Esophagus squamous epithelium (tissue), 5 donors: ENCODE results near the gene LTBP1. TPM values are rescaled to one million over a fixed set of nuclear protein-coding genes. Genes with fewer than 3 reads are reported as not detected.
"Not testable (repeated sequence)": the region's sequence is repeated elsewhere in the genome, so short reads cannot be mapped to it uniquely, and the experiment has no call there.

Experiments used
- DNase-seq: peaks from one replicate; lab custom pipeline; 2025; lab: John Stamatoyannopoulos, UW
- H3K27ac ChIP-seq, 4 donors: fragments of 200-600 bp; sonication (generic); one replicate each; pipeline ENCODE4 v1.5.1; 2016 to 2019; ENCODE audit warnings: mild to moderate bottlenecking in 1 of 4
- H3K27me3 ChIP-seq, 4 donors: fragments of 200-600 bp; sonication (generic); 1 replicate in 3 of 4; 2 replicates in 1 of 4; pipeline versions ENCODE4 v1.5.1 to v1.6.0; 2017 to 2021; ENCODE audit warnings: antibody characterized with exemption in 1 of 4
- H3K36me3 ChIP-seq, 3 donors: fragments of 200-600 bp; sonication (generic); one replicate each; pipeline ENCODE4 v1.5.1; 2016 to 2019
- H3K4me1 ChIP-seq, 3 donors: fragments of 200-600 bp; sonication (generic); one replicate each; pipeline ENCODE4 v1.5.1; 2017 to 2019
- H3K4me3 ChIP-seq, 4 donors: fragments of 200-600 bp; sonication (generic); 1 replicate in 3 of 4; 2 replicates in 1 of 4; pipeline ENCODE4 v1.5.1; 2016 to 2019; ENCODE audit warnings: mild to moderate bottlenecking in 2 of 4, moderate library complexity in 1 of 4
- H3K9me3 ChIP-seq, 3 donors: fragments of 200-600 bp; sonication (generic); one replicate each; pipeline ENCODE4 v1.5.1; 2016 to 2019
- POLR2A ChIP-seq, 4 donors: fragments of 450-650 bp; IDR thresholded peaks; one replicate each; pipeline ENCODE4 v1.6.1; 2017; ENCODE audit warnings: antibody characterized with exemption in 4 of 4, mild to moderate bottlenecking in 4 of 4, moderate library complexity in 3 of 4
- WGBS, 2 donors: methylation state at CpG; one replicate each; pipeline ENCODE4 v1.1.5; 2018; 5-methylcytosine and 5-hydroxymethylcytosine counted together
- intact Hi-C: fragments of 100-400 bp; cut with DNase I; formaldehyde crosslinking; loops from one replicate; pipeline ENCODE4 v1.15.0; 2022
- total RNA-seq, 4 donors: library from RNA; depleted of rRNA; stranded (reverse); fragments of >200 nt; gene quantifications; one replicate each; pipeline ENCODE4 v1.1.0, GENCODE V29; 2016
- TF ChIP-seq, protein P1 (sequence below), 6 experiments: fragments of 450-650 bp in 4 of 6; fragments of 200-600 bp in 2 of 6; sonication (generic) in 2 of 6; IDR thresholded peaks; one replicate each; pipeline ENCODE4 v1.5.1; 2016 to 2019; ENCODE audit warnings: antibody characterized with exemption in 6 of 6, mild to moderate bottlenecking in 4 of 6, moderate library complexity in 4 of 6
- donor health status: DM: yes; HTN: yes; CAD: no.

LTBP1 gene
- total RNA-seq, 4 donors from 2014 or later: 5.5 to 69.4 (median 32.6) TPM

DNA sequence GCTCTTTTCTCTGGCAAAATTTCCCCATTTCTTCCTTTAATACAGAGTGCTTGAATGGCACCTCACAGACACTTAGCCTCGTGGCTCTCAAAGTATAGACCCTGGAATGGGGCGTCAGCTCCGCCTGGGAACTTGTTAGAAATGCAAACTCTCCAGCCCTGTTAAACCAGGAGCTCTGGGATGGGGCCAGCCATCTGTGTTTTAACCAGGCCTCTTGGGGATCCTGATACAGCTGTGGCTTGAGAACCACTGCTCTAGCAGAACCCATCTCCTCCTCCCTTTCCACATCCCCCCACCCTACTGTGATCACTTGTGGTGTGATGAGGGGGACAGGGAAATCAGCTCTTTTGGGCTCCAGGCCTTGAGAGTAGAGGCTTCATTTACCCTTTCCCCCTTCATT, 15.9 kb downstream of the LTBP1 start:
- no peak for TF ChIP-seq POLR2A (IDR thresholded peaks at IDR 0.05)
- TF ChIP-seq, protein P1, sequence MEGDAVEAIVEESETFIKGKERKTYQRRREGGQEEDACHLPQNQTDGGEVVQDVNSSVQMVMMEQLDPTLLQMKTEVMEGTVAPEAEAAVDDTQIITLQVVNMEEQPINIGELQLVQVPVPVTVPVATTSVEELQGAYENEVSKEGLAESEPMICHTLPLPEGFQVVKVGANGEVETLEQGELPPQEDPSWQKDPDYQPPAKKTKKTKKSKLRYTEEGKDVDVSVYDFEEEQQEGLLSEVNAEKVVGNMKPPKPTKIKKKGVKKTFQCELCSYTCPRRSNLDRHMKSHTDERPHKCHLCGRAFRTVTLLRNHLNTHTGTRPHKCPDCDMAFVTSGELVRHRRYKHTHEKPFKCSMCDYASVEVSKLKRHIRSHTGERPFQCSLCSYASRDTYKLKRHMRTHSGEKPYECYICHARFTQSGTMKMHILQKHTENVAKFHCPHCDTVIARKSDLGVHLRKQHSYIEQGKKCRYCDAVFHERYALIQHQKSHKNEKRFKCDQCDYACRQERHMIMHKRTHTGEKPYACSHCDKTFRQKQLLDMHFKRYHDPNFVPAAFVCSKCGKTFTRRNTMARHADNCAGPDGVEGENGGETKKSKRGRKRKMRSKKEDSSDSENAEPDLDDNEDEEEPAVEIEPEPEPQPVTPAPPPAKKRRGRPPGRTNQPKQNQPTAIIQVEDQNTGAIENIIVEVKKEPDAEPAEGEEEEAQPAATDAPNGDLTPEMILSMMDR (IDR thresholded peaks at IDR 0.05): no peak
- 78 to 86% methylated on average over 3 of the region's 3 CpGs for WGBS, 2 donors
- DNase-seq: no peak
- H3K27me3 ChIP-seq: no peaks in the 10 kb centered on the region
- no peak overlapping the region for H3K27ac ChIP-seq
- no peaks in the 10 kb centered on the region for H3K4me1 ChIP-seq
- H3K4me3 ChIP-seq: no peak overlapping the region
- no peaks in the 10 kb centered on the region for H3K9me3 ChIP-seq
- intact Hi-C loops: no loop called here
- H3K36me3 ChIP-seq: no peaks in the 10 kb centered on the region

DNA sequence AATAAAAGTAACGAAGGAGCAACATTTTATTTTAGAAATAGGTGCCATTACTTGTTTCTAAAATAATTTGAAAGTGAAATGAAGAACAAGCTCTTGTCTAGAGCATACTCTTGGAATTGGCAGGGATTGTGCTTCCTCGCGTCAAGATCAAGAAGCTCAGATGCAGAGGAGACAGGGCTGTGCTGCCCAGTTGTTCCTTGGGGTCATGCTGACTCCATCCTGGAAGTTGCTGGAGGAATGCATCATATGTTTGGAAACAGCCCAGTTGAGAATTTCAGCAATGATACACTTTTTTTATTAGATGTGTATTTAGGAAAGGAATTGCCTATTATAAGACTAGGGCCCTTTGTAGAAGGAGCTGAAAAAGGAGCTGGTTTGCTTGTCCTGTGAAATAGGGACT, 17.2 kb downstream of the LTBP1 start:
- TF ChIP-seq, protein P1 (IDR thresholded peaks at IDR 0.05): no peak
- TF ChIP-seq POLR2A (IDR thresholded peaks at IDR 0.05): no peak
- H3K9me3 ChIP-seq: no peaks in the 10 kb centered on the region
- H3K27me3 ChIP-seq: no peaks in the 10 kb centered on the region
- 82 to 87% methylated on average over 3 of the region's 3 CpGs for WGBS, 2 donors
- H3K4me3 ChIP-seq: no peak overlapping the region
- intact Hi-C loops: no loop called here
- no peak for DNase-seq
- H3K36me3 ChIP-seq: no peaks in the 10 kb centered on the region
- H3K4me1 ChIP-seq: no peaks in the 10 kb centered on the region
- no peak overlapping the region for H3K27ac ChIP-seq

DNA sequence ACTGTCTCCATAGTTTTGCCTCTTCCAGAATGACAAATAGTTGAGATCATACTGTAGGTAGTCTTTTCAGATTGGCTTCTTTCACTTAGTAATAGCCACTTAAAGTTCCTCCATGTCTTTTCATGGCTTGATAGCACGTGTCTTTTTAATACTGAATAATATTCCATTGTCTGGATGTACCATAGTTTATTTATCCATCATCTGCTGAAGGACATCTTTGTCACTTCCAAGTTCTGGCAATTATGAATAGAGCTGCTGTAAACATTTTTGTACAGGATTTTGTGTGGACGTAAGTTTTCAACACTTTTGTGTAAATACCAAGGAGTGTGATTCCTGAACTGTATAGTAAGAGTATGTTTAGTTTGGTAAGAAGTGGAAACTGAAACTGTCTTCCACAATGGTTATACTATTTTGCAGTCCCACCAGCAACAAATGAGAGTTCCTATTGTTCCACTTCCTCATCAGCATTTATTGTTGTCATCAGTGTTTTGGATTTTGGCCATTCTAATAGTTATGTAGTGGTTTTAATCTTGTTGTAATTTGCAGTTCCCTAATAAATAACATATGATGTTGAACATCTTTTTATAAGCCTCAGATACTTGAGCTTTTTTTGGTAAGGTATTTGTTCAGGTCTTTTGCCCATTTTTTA, 18.9 kb downstream of the LTBP1 start:
- no peak for TF ChIP-seq POLR2A (IDR thresholded peaks at IDR 0.05)
- TF ChIP-seq, protein P1 (IDR thresholded peaks at IDR 0.05): no peak
- no peak for DNase-seq
- intact Hi-C loops: no loop called here
- Histone ChIP-seq H3K27ac (no peak overlapping the region), H3K27me3 (no peaks in the 10 kb centered on the region), H3K36me3 (no peaks in the 10 kb centered on the region), H3K4me3 (no peak overlapping the region), H3K4me1 (no peaks in the 10 kb centered on the region), H3K9me3 (no peaks in the 10 kb centered on the region)
- WGBS, 2 donors: 64 to 79% methylated on average over 2 of the region's 2 CpGs

DNA sequence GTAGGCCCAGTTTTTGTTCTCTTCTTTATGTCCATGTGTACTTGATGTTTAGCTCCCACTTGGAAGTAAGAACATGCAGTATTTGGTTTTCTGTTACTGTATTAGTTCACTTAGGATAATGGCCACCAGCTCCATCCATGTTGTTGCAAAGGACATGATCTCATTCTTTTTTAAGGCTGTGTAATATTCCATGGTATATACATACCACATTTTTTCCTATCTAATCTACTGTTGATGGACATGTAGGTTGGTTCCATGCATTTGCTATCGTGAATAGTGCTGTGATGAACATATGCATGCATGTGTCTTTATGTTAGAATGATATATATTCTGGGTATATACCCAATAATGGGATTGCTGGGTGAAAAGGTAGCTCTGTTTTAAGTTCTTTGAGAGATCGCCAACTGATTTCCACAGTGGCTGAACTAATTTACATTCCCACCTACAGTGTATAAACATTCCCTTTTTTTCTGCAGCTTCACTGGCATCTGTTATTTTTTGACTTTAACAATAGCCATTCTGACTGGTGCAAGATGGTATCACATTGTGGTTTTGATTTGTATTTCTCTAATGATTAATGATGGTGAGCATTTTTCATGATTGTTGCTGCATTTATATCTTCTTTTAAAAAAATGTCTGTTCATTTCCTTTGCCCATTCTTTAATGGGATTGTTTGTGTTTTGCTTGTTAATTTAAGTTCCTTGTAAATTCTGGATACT, 22.9 kb downstream of the LTBP1 start:
- WGBS, 2 donors: 76 to 92% methylated on average over 2 of the region's 2 CpGs
- TF ChIP-seq, protein P1 (IDR thresholded peaks at IDR 0.05): no peak
- no peak for TF ChIP-seq POLR2A (IDR thresholded peaks at IDR 0.05)
- intact Hi-C loops: no loop called here
- Histone ChIP-seq H3K27me3 (no peaks in the 10 kb centered on the region), H3K4me1 (no peaks in the 10 kb centered on the region), H3K4me3 (no peak overlapping the region), H3K27ac (no peak overlapping the region), H3K9me3 (no peaks in the 10 kb centered on the region), H3K36me3 (no peaks in the 10 kb centered on the region)
- DNase-seq: no peak

DNA sequence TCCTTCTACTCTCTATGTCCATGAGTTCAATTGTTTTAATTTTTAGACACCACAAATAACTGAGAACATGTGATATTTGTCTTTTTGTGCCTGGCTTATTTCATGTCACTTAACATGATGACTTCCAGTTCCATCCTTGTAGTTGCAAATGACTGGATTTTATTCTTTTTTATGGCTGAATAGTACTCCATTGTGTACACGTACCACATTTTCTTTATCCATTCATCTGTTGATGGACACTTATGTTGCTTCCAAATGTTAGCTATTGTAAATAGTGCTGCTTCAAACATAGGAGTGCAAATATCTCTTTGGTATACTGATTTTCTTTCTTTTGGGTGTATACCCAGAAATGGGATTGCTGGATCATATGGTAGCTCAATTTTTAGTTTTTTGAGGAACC, 27.0 kb downstream of the LTBP1 start:
- H3K27me3 ChIP-seq, H3K9me3 ChIP-seq, DNase-seq, H3K4me3 ChIP-seq, H3K27ac ChIP-seq, H3K36me3 ChIP-seq, intact Hi-C loops: not testable (repeated sequence)
- H3K4me1 ChIP-seq: peaks cover 5 to 16% (median 13%) of the 10 kb centered on the region in 3 donors
- 82 to 100% methylated on average over 1 of the region's 1 CpG for WGBS, 2 donors
